IPS-11a (cell line): ENCODE measurements around the gene DLG4.
A peak's percentile ranks its signal among the peaks of the same experiment; 100 is the strongest.

Experiments
- H3K4me3 ChIP-seq: one replicate; pipeline ENCODE4 v1.5.1; 2013; ENCODE audit warnings: low read depth, low read length, control low read depth

DLG4 gene

GRCh38 chr17:7219812-7220592, at the start of gene DLG4, which contains the start of gene ACADVL:
Gene DLG4 (minus strand): TSS chr17:7219836.
Gene ACADVL (plus strand): TSS chr17:7219938. CDS start chr17:7219985, 47 bp downstream.
- H3K4me3 ChIP-seq = peak within 1 kb of the TSS; percentile 91

GRCh38 chr17:7266784-7267183, 47.1 kb upstream of the DLG4 start:
- H3K4me3 ChIP-seq = no peak overlapping the region

GRCh38 chr17:7263801-7264078, 44.1 kb upstream of the DLG4 start:
- peak overlapping the region; percentile 100 for H3K4me3 ChIP-seq

DNA sequence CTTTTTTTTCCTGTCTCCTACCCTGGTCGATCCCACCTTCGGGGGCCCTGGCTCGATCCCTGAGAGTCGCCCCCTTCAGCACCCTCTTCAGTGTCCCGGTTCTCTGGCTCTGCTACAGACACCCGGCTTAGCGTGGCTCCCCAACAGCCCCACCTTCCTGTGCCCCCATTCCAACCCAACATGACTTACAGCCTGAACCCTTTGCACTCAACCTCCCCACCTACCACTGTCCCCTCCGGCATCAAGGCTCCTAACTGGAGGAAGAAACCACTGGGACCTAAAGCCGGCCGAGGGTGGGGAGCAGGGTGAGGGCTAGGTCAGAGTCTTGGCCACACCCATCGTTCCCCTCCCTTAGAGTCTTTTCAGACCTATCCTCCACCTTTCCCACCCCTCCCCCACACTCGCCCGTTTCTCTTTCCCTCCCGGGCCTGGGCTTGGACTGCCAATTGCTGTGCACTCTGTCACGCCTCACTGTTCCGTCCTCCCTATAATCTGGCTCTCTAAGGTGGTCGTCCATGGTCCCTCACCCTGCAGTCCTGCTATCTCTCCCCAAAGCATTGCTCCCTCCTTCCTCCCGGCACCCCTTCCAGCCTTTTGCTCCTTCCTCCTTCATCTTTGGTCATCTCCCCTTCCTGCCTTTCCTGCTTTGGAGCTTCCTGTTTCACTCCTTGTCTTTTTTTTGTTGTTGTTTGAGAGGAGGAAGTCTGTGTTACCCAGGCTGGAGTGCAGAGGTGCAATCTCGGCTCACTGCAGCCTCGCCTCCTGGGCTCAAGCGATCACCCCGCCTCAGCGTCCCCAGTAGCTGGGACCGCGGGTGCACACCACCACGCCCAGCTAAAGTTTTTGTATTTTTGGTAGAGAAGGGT, 43.5 kb upstream of the DLG4 start:
- H3K4me3 ChIP-seq = peak overlapping the region; percentile 100

- peak within 1 kb of the TSS; percentile 100 for H3K4me3 ChIP-seq
These were observed 42.7 kb upstream of the DLG4 start, which contains the start of gene CLDN7 for GRCh38 chr17:7262192-7262934. Gene CLDN7 (minus strand): TSS chr17:7262478. CDS start chr17:7262043, 435 bp downstream.

DNA sequence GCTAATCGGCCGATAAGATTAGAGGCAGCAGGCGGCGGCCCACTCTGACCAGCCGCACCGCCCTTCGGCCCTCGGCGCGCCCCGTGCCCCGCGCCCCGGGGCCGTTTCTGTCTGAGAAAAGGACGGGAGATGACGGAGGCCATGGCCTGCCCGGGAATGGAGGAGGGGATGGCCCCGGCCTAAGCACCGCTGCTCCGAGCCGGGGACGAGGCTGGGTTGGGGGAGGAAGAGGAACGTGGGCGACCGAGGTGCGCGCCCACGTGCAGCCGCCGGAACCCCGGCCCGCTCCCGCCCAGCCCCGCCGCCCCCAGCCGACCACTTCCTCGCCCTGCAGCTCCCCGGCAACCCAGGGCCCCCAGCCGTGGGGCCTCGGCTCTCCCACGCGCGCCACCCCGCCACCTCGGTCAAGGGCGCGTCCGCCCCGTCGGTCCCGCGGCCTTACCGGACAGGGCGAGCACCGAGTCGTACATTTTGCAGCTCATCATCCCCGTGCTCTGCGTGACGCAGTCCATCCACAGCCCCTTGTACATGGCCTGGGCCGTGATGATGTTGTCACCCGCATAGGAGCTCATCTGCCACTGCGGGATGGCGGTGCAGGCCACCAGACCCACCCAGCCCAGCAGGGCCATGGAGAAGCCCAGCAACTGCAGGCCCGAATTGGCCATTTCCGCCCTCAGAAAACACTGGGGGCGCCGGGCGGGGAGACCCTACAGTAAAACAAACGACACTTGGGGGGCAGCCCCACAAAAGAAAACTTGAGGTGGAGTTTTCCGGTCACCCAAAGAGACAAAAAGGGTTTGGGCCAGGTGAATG, 41.9 kb upstream of the DLG4 start:
- peak overlapping the region; percentile 100 for H3K4me3 ChIP-seq

GRCh38 chr17:7260651-7261378, 41.2 kb upstream of the DLG4 start:
- peak overlapping the region; percentile 100 for H3K4me3 ChIP-seq

DNA sequence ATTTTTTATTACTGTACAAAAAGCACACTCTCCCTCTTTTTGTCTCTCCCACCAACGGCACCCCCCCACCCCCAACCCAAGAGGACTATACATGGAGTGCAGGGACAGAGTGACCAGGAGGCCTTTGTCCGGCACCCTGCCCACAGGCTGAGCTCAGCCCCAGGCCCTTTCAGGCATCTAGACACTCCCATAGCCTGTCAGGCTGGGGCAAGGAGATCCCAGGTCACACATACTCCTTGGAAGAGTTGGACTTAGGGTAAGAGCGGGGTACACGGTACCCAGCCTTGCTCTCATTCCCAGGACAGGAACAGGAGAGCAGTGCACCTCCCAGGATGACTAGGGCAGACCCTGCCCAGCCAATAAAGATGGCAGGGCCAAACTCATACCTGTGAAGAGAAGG, 40.5 kb upstream of the DLG4 start:
- peak overlapping the region; percentile 100 for H3K4me3 ChIP-seq

DNA sequence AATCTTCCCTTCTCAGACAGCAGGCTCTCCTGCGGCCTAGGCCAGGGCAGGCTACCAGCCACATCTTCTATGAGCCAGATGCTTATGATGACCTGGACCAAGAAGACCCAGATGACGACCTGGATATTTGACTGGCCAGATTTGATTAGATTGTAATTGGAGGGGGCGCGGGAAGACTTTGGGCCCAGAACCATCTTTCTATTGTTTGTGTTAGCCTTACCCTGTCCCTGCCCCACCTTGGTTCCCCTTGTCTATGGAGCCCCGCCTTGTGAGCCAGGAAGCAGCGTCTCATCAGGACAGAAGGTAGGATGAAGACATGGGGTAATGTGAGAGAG, 39.9 kb upstream of the DLG4 start:
- H3K4me3 ChIP-seq = no peak overlapping the region

GRCh38 chr17:7258731-7259554, 39.3 kb upstream of the DLG4 start:
- no peak overlapping the region for H3K4me3 ChIP-seq

GRCh38 chr17:7256766-7257456, 37.3 kb upstream of the DLG4 start:
- H3K4me3 ChIP-seq = no peak overlapping the region

GRCh38 chr17:7254511-7254910, 34.9 kb upstream of the DLG4 start:
- no peak overlapping the region for H3K4me3 ChIP-seq

- H3K4me3 ChIP-seq = peak overlapping the region; percentile 93
These were observed 33.4 kb upstream of the DLG4 start for GRCh38 chr17:7253082-7253481.

GRCh38 chr17:7252176-7253043, 32.8 kb upstream of the DLG4 start, which contains the start of gene ELP5:
Gene ELP5 (plus strand): TSS chr17:7252215. CDS start chr17:7252551, 336 bp downstream.
- H3K4me3 ChIP-seq = peak within 1 kb of the TSS; percentile 93

- H3K4me3 ChIP-seq = peak within 1 kb of the TSS; percentile 93
These were observed 32.1 kb upstream of the DLG4 start, which contains the start of gene CTDNEP1 for GRCh38 chr17:7251661-7252175. Gene CTDNEP1 (minus strand): TSS chr17:7251734. CDS start chr17:7251296, 438 bp downstream.

DNA sequence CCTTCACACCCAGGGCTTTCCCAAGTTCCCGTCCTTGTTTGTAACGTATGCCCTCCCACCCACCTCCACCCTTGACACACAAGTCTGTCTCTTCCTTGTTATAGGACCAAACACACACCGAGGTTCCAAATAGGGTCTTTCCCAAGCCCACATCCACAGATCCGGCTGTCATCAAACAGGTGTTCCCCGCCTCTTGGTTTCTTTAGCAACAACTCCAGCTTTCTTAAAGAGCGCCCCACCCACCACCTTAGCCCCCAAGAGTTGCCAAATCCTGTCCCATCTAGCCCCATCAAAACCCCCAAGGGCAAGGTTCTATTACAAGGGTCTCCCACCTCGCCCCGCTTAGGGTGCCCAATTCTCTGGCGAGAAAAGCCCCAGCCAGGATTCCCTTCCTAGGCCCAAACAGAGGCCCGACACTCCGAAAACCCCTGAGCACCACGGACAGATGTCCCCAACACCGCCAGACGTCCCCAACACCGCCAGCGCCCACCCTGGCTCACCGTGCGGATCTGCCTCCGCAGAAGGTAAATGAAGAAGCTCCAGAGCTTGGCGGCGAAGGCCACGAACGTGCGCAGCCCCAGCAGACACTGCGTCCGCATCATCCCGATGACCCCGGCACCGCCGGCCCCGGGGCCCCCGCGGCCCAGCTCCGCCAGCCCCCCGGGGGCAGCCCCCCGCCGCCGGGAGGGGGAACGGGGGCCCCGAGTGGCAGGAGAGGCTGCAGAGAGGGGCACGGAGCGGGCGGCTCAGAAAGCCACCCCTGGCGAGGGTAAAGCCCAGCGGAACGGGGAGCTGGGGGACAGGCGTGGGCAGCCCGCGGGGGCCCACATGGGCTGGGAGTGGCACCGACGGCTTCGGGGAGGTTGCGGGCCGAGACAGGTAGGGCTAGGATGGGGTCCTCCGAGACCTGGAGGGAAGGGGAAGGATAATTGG, 31.3 kb upstream of the DLG4 start:
- peak overlapping the region; percentile 76 for H3K4me3 ChIP-seq
